Ovary (tissue), 3 donors: ENCODE data around the gene KLRF2.

Source experiments
- EP300 ChIP-seq: sonication (generic); formaldehyde crosslinking; IDR thresholded peaks from one replicate; pipeline ENCODE4 v1.6.1; 2017; ENCODE audit warnings: antibody characterized with exemption
- POLR2A ChIP-seq: fragments of 450-650 bp; IDR thresholded peaks from one replicate; pipeline ENCODE4 v1.6.1; 2017; ENCODE audit warnings: antibody characterized with exemption, mild to moderate bottlenecking, moderate library complexity
- TF ChIP-seq, protein P1 (sequence below), 3 donors: fragments of 450-650 bp in 2 of 3; fragments of 200-600 bp in 1 of 3; IDR thresholded peaks; one replicate each; pipeline versions ENCODE4 v1.5.1 to v1.8.0; 2016 to 2022; ENCODE audit warnings: antibody characterized with exemption in 3 of 3, mild to moderate bottlenecking in 1 of 3
- donor health status: DM: no; HTN: no; CAD: no.

- no peak for TF ChIP-seq POLR2A
- TF ChIP-seq, protein P1, sequence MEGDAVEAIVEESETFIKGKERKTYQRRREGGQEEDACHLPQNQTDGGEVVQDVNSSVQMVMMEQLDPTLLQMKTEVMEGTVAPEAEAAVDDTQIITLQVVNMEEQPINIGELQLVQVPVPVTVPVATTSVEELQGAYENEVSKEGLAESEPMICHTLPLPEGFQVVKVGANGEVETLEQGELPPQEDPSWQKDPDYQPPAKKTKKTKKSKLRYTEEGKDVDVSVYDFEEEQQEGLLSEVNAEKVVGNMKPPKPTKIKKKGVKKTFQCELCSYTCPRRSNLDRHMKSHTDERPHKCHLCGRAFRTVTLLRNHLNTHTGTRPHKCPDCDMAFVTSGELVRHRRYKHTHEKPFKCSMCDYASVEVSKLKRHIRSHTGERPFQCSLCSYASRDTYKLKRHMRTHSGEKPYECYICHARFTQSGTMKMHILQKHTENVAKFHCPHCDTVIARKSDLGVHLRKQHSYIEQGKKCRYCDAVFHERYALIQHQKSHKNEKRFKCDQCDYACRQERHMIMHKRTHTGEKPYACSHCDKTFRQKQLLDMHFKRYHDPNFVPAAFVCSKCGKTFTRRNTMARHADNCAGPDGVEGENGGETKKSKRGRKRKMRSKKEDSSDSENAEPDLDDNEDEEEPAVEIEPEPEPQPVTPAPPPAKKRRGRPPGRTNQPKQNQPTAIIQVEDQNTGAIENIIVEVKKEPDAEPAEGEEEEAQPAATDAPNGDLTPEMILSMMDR (IDR thresholded peaks at IDR 0.05): no peak
- no peak for TF ChIP-seq EP300
Observed at GRCh38 chr12:9858135-9858534, 23.2 kb upstream of the KLRF2 start.
